GM19468 (cell line): Measurements from ENCODE around the gene AGRN.
"Not testable (repeated sequence)": the region's sequence is repeated elsewhere in the genome, so short reads cannot be mapped to it uniquely, and the experiment has no call there.

ENCODE experiments used
- ATAC-seq: cut with Tn5 transposase; IDR thresholded peaks from one replicate; pipeline ENCODE4 v1.9.1; 2021; ENCODE audit warnings: mild to moderate bottlenecking, moderate library complexity, moderate number of reproducible peaks; ENCODE audit not compliant: unreplicated experiment; ENCODE audit errors: extremely low read depth

The AGRN gene

GRCh38 chr1:1072849-1073742 lies 53.2 kb downstream of the AGRN start:
- no peak for ATAC-seq

- ATAC-seq = no peak
Observed at GRCh38 chr1:1073743-1074587, 54.0 kb downstream of the AGRN start, which contains the start of gene RNF223. RNF223 (minus strand) TSS chr1:1074306; CDS start chr1:1072566, 1,740 bp downstream.

- no peak for ATAC-seq
Observed at GRCh38 chr1:1074631-1075147, 54.8 kb downstream of the AGRN start.

- no peak for ATAC-seq
Observed at GRCh38 chr1:1075148-1075935, 55.4 kb downstream of the AGRN start.

- ATAC-seq = not testable (repeated sequence)
Observed at GRCh38 chr1:1077396-1077795, 57.5 kb downstream of the AGRN start.

GRCh38 chr1:1079408-1080121 lies 59.6 kb downstream of the AGRN start:
- ATAC-seq = no peak

GRCh38 chr1:1080122-1080757 lies 60.3 kb downstream of the AGRN start:
- no peak for ATAC-seq

- no peak for ATAC-seq
Observed at GRCh38 chr1:1080951-1081310, 61.0 kb downstream of the AGRN start.

GRCh38 chr1:1081311-1082238 lies 61.7 kb downstream of the AGRN start:
- ATAC-seq = no peak

- no peak for ATAC-seq
Observed at GRCh38 chr1:1082239-1082775, 62.4 kb downstream of the AGRN start.

- no peak for ATAC-seq
Observed at GRCh38 chr1:1082776-1083415, 63.0 kb downstream of the AGRN start.

GRCh38 chr1:1083416-1084371 lies 63.8 kb downstream of the AGRN start:
- ATAC-seq = no peak

GRCh38 chr1:1084372-1085170 lies 64.7 kb downstream of the AGRN start:
- no peak for ATAC-seq

GRCh38 chr1:1085171-1085841 lies 65.4 kb downstream of the AGRN start:
- ATAC-seq = no peak
